Stomach (tissue), 4 donors: ENCODE results near the gene AREL1.

Source experiments
- CTCF ChIP-seq, 7 experiments: fragments of 450-650 bp in 4 of 7; fragments of 200-600 bp in 3 of 7; sonication (generic) in 3 of 7; IDR thresholded peaks; one replicate each; pipeline ENCODE4 v1.5.1; 2016 to 2019; ENCODE audit warnings: antibody characterized with exemption in 7 of 7, control low read depth in 2 of 7, mild to moderate bottlenecking in 1 of 7
- POLR2A ChIP-seq, 4 donors: fragments of 450-650 bp; IDR thresholded peaks; one replicate each; pipeline ENCODE4 v1.6.1; 2016; ENCODE audit warnings: antibody characterized with exemption in 4 of 4, control low read depth in 2 of 4, mild to moderate bottlenecking in 1 of 4, moderate library complexity in 1 of 4

DNA sequence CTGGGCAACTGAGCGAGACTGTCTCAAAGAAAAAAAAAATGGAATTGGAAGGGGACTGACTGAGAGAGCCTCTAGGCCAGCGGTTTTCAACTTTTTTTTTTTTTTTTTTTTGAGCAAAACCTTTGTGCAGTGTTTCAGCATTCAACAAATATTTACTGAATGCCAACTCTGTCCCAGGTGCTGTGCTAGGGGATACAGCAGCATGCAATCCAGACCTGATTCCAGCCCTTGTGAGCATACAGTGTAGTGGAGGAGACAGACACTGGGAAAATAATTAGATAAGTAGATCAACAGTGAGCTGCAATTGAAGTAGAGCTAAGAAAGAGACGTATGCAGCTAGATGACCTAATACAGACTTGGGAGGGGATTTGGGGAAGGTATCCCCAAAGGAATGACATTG is 77.0 kb downstream of the AREL1 start:
- TF ChIP-seq CTCF (IDR thresholded peaks at IDR 0.05) (no peak), POLR2A (IDR thresholded peaks at IDR 0.05) (no peak)
